Activated B cell treated with CpG ODN at 0.5 μM for 24 hours (primary cell): Measurements from ENCODE around the gene CD300H. TPM values are rescaled to one million over a fixed set of nuclear protein-coding genes. Genes with fewer than 3 reads are reported as not detected.

Source experiments
- ATAC-seq: fragments of 200-7000 bp; cut with Tn5 transposase; one replicate; pipeline ENCODE4 v1.10.0; 2021; ENCODE audit warnings: low read depth, mild to moderate bottlenecking, moderate library complexity
- CTCF ChIA-PET: fragments of 350-600 bp; sonication (Branson Sonifier 250); formaldehyde crosslinking; loops from one replicate; lab custom pipeline; 2021; ENCODE audit warnings: antibody characterized with exemption; lab: Charles Lee
- POLR2A ChIA-PET: fragments of 350-600 bp; sonication (Branson Sonifier 250); formaldehyde crosslinking; loops from one replicate; lab custom pipeline; 2021; ENCODE audit warnings: antibody characterized with exemption; lab: Charles Lee
- DNase-seq: peaks from one replicate; pipeline ENCODE4 v3.0.0; 2022
- H3K27ac Mint-ChIP-seq: one replicate; pipeline ENCODE4 v1.8.0; 2020; ENCODE audit warnings: mixed read lengths
- H3K27me3 Mint-ChIP-seq: one replicate; pipeline ENCODE4 v1.8.0; 2021; ENCODE audit warnings: mixed read lengths
- H3K36me3 Mint-ChIP-seq: one replicate; pipeline ENCODE4 v1.8.0; 2021; ENCODE audit warnings: low read depth, mixed read lengths
- H3K4me1 Mint-ChIP-seq: one replicate; pipeline ENCODE4 v1.8.0; 2021; ENCODE audit warnings: mixed read lengths
- H3K4me3 Mint-ChIP-seq: one replicate; pipeline ENCODE4 v1.8.0; 2020; ENCODE audit warnings: mild to moderate bottlenecking, mixed read lengths
- H3K9me3 Mint-ChIP-seq: one replicate; pipeline ENCODE4 v1.8.0; 2020; ENCODE audit warnings: mixed read lengths
- CTCF ChIP-seq: fragments of 200-600 bp; IDR thresholded peaks from one replicate; pipeline ENCODE4 v1.8.0; 2022; ENCODE audit warnings: antibody characterized with exemption, mild to moderate bottlenecking
- intact Hi-C: fragments of 100-400 bp; cut with micrococcal nuclease; formaldehyde crosslinking; loops from one replicate; pipeline ENCODE4 v1.15.1; 2024
- total RNA-seq: library from RNA; stranded (reverse); gene quantifications from 2 replicates; pipeline ENCODE4 v1.2.3, GENCODE V29; 2022

The CD300H gene
- total RNA-seq, 1 donor from 2014 or later, result not detected

- no peak for TF ChIP-seq CTCF
- DNase-seq (no peak), ATAC-seq (no peak)
- Mint-ChIP-seq H3K36me3 (no peaks in the 10 kb centered on the region), H3K4me1 (peaks cover 21% of the 10 kb centered on the region), H3K27ac (no peak overlapping the region), H3K9me3 (peaks cover 3% of the 10 kb centered on the region), H3K4me3 (no peak overlapping the region), H3K27me3 (peaks cover 6% of the 10 kb centered on the region)
- CTCF ChIA-PET, result interaction anchor here (0.7 kb wide), 1 partner anchor 189 kb away, joined by 3 read pairs; no protein-coding TSS in a partner anchor
- POLR2A ChIA-PET, result no interaction called here
- intact Hi-C loops, result no loop called here
Measured at GRCh38 chr17:74554909-74555308, 12.4 kb downstream of the CD300H start.

DNA sequence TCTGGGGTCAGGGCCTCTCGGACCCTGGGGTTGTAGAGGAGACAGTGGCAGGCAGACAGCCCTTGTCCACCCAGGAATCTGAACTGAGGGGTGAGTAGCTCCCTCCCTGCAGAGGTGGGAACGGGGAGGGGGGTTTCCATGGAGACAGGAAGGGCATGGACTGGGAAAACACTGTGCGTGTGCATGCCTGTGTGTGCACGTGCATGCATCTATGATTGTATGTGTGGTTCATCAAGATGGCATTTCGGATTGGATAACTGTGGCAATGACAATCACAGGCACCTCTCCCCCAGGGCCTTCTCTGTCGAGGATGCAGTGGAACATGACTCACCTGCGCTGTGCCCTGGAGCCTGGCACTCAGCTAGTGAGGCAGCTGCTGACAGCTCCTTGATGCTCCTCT is 15.3 kb downstream of the CD300H start:
- ATAC-seq (no peak), DNase-seq (no peak)
- peaks cover 6% of the 10 kb centered on the region for H3K27me3 Mint-ChIP-seq
- no peaks in the 10 kb centered on the region for H3K9me3 Mint-ChIP-seq
- intact Hi-C loops, result no loop called here
- no peak overlapping the region for H3K4me3 Mint-ChIP-seq
- H3K27ac Mint-ChIP-seq, result no peak overlapping the region
- no peaks in the 10 kb centered on the region for H3K4me1 Mint-ChIP-seq
- no peaks in the 10 kb centered on the region for H3K36me3 Mint-ChIP-seq
- ChIA-PET CTCF (no interaction called here), POLR2A (no interaction called here)
- no peak for TF ChIP-seq CTCF

GRCh38 chr17:74550602-74551001 is 16.7 kb downstream of the CD300H start:
- POLR2A ChIA-PET, result no interaction called here
- TF ChIP-seq CTCF, result no peak
- Mint-ChIP-seq H3K27me3 (peaks cover 6% of the 10 kb centered on the region), H3K9me3 (no peaks in the 10 kb centered on the region), H3K4me3 (no peak overlapping the region), H3K36me3 (no peaks in the 10 kb centered on the region), H3K27ac (no peak overlapping the region), H3K4me1 (peaks cover 3% of the 10 kb centered on the region)
- no peak for ATAC-seq
- DNase-seq, result no peak
- CTCF ChIA-PET, result interaction anchor here (1.1 kb wide), 1 partner anchor 15 kb away, joined by 3 read pairs; no protein-coding TSS in a partner anchor
- intact Hi-C loops, result no loop called here

DNA sequence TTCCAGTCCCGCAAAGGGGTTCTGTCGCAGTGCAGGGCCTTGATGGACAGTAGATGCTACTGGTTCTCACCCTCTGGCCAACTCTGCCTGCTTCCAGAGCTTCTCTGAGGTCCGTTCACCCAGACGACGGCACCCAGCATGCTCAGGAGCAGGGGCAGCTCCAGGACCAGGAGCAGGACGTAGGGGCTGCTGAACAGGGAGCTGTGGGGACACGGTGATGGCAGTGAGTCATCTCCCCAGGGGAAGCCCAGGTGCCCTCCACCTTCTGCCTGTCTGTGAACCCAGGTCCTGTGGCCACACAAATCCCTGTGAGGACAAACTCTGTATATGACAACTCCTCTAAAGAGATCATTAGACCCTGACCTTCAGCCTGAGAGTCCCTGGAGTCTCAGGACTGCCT is 18.0 kb downstream of the CD300H start:
- Mint-ChIP-seq H3K27me3 (peaks cover 6% of the 10 kb centered on the region), H3K36me3 (no peaks in the 10 kb centered on the region), H3K4me3 (no peak overlapping the region), H3K27ac (no peak overlapping the region), H3K9me3 (no peaks in the 10 kb centered on the region), H3K4me1 (peaks cover 4% of the 10 kb centered on the region)
- DNase-seq, result no peak
- ChIA-PET CTCF (no interaction called here), POLR2A (no interaction called here)
- intact Hi-C loops, result no loop called here
- ATAC-seq, result no peak
- TF ChIP-seq CTCF, result no peak

DNA sequence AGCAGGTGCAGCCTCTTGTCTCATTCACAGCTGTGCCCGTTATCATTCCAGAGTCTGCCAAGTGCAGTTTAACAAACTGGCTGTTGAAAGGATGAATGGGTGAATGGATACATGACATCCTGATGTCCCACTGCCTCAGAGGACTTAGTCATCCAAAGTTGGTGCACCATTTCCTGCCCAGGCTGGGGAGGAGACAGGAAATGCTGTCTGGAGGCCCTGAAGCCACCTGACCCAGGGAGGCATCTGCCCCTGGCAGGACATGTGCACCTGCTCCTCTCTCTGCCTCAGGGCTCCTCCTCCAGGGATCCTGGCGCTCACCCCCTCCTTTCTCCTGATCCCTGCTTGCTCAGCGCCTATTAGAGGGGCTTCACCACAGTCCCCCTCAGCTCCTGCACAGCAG is 19.6 kb downstream of the CD300H start:
- H3K27ac Mint-ChIP-seq, result no peak overlapping the region
- DNase-seq, result no peak
- H3K36me3 Mint-ChIP-seq, result no peaks in the 10 kb centered on the region
- intact Hi-C loops, result no loop called here
- ChIA-PET POLR2A (no interaction called here), CTCF (no interaction called here)
- H3K4me1 Mint-ChIP-seq, result peaks cover 4% of the 10 kb centered on the region
- H3K27me3 Mint-ChIP-seq, result peaks cover 6% of the 10 kb centered on the region
- H3K9me3 Mint-ChIP-seq, result no peaks in the 10 kb centered on the region
- ATAC-seq, result no peak
- H3K4me3 Mint-ChIP-seq, result no peak overlapping the region
- no peak for TF ChIP-seq CTCF
